ENCODE results near the gene BDNF. TPM values are rescaled to one million over a fixed set of nuclear protein-coding genes. Genes with fewer than 3 reads are reported as not detected.

Gene BDNF
- total RNA-seq, 1 experiment from 2014 or later: 6.3 TPM

DNA sequence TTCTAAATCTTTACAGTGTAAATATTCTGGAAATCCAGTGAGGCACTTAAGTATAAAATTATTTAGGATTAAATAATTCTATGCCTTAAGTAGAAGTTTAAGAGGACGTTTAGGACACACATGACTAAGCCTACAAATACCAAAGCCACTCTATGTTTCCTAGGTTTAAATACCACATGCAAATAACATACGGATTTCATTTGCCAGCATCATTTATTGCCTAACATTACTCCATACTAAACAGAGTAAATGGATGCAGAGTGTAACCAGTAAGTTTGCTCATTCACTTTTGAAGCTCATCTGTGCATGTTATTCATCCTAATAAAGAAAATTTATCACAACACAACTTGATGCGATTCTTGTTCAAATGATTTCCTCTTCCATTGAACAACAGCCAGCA, 4.1 kb downstream of the BDNF start:
- H3K27ac Mint-ChIP-seq (ENCODE audit: low read depth, unreplicated experiment): no peak overlapping the region
- no peaks in the 10 kb centered on the region for H3K9me3 Mint-ChIP-seq (ENCODE audit: unreplicated experiment)
- TF ChIP-seq, protein P1, sequence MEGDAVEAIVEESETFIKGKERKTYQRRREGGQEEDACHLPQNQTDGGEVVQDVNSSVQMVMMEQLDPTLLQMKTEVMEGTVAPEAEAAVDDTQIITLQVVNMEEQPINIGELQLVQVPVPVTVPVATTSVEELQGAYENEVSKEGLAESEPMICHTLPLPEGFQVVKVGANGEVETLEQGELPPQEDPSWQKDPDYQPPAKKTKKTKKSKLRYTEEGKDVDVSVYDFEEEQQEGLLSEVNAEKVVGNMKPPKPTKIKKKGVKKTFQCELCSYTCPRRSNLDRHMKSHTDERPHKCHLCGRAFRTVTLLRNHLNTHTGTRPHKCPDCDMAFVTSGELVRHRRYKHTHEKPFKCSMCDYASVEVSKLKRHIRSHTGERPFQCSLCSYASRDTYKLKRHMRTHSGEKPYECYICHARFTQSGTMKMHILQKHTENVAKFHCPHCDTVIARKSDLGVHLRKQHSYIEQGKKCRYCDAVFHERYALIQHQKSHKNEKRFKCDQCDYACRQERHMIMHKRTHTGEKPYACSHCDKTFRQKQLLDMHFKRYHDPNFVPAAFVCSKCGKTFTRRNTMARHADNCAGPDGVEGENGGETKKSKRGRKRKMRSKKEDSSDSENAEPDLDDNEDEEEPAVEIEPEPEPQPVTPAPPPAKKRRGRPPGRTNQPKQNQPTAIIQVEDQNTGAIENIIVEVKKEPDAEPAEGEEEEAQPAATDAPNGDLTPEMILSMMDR (IDR thresholded peaks at IDR 0.05; ENCODE audit: unreplicated experiment): no peak
- BruUV-seq (replicated peaks): no TSS peak
- DNase-seq (ENCODE audit: unreplicated experiment): no peak
- ChIA-PET POLR2A (interaction anchor here (1.4 to 1.7 kb wide), 3 partner anchors 189 to 1633 kb away, joined by 3 to 6 read pairs (median 3); no protein-coding TSS in a partner anchor), CTCF (interaction anchor here (0.6 to 4.2 kb wide), 26 partner anchors 9 to 1647 kb away, joined by 3 to 51 read pairs (median 4); partner anchors contain the start of genes KIF18A and METTL15)
- no peak overlapping the region for H3K4me3 Mint-ChIP-seq (ENCODE audit: unreplicated experiment)
- H3K36me3 Mint-ChIP-seq (ENCODE audit: insufficient read depth, unreplicated experiment): no peaks in the 10 kb centered on the region
- intact Hi-C loops (cut with micrococcal nuclease): loop anchor here (10.0 kb wide), 1 partner anchor 1739 kb away; no protein-coding TSS in a partner anchor
- peaks cover 5% of the 10 kb centered on the region for H3K4me1 Mint-ChIP-seq (ENCODE audit: insufficient read depth, unreplicated experiment)
- H3K27me3 Mint-ChIP-seq (ENCODE audit: insufficient read depth, unreplicated experiment): no peaks in the 10 kb centered on the region

DNA sequence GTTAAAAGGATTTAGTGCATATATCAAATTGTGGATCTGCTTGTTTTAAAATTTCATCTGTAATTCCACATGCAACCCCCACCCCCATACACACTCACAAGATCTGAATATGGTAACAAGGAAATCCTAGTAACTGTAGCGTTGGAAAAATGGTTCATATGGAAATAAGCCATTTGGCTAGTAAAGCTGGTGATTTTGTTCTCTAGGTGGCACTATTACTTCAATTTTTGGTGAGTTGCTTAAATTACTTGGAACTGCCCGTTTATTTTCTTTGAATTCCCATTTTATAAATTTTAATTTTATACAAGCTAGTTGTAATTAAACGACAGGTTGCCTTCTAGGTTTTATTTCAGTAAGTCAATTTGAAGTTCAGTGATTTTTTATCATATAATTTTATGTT, 5.3 kb downstream of the BDNF start:
- DNase-seq (ENCODE audit: unreplicated experiment): no peak
- TF ChIP-seq, protein P1 (IDR thresholded peaks at IDR 0.05; ENCODE audit: unreplicated experiment): peak; percentile 36
- intact Hi-C loops (cut with micrococcal nuclease): loop anchor here (10.0 kb wide), 1 partner anchor 1740 kb away; no protein-coding TSS in a partner anchor
- Mint-ChIP-seq H3K27ac (ENCODE audit: low read depth, unreplicated experiment) (no peak overlapping the region), H3K36me3 (ENCODE audit: insufficient read depth, unreplicated experiment) (no peaks in the 10 kb centered on the region), H3K4me3 (ENCODE audit: unreplicated experiment) (no peak overlapping the region), H3K27me3 (ENCODE audit: insufficient read depth, unreplicated experiment) (no peaks in the 10 kb centered on the region), H3K9me3 (ENCODE audit: unreplicated experiment) (no peaks in the 10 kb centered on the region), H3K4me1 (ENCODE audit: insufficient read depth, unreplicated experiment) (peaks cover 5% of the 10 kb centered on the region)
- BruUV-seq (replicated peaks): no TSS peak
- ChIA-PET CTCF (interaction anchor here (0.6 to 4.2 kb wide), 25 partner anchors 20 to 1642 kb away, joined by 3 to 51 read pairs (median 4); no protein-coding TSS in a partner anchor), POLR2A (interaction anchor here (0.6 to 1.7 kb wide), 6 partner anchors 58 to 1634 kb away, joined by 3 to 6 read pairs (median 3); no protein-coding TSS in a partner anchor)

DNA sequence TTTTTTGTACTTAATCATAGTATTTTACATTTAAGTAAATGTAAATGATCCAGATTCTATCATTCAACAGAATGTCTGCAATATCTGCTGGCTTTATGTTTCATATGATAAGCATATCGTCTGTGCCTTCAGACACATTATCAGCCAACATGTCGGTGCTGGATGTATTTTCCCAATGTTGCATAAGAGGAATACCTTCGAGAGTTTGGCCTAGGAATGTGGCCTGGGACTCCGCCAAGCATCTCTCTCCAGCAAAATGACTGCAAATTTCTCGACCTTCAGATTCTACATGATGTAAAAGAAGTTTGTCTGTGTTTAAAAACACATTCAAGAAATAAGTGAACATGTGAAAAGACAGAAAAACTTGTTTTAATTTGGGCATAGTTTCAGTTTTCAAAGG, 6.9 kb downstream of the BDNF start:
- ChIA-PET CTCF (interaction anchor here (1.0 to 1.2 kb wide), 2 partner anchors 19 to 1643 kb away, joined by 3 read pairs; no protein-coding TSS in a partner anchor), POLR2A (no interaction called here)
- BruUV-seq (replicated peaks): no TSS peak
- intact Hi-C loops (cut with micrococcal nuclease): loop anchor here (10.0 kb wide), 1 partner anchor 1741 kb away; no protein-coding TSS in a partner anchor
- Mint-ChIP-seq H3K36me3 (ENCODE audit: insufficient read depth, unreplicated experiment) (no peaks in the 10 kb centered on the region), H3K4me1 (ENCODE audit: insufficient read depth, unreplicated experiment) (peaks cover 2% of the 10 kb centered on the region), H3K9me3 (ENCODE audit: unreplicated experiment) (no peaks in the 10 kb centered on the region), H3K27me3 (ENCODE audit: insufficient read depth, unreplicated experiment) (no peaks in the 10 kb centered on the region), H3K27ac (ENCODE audit: low read depth, unreplicated experiment) (no peak overlapping the region), H3K4me3 (ENCODE audit: unreplicated experiment) (no peak overlapping the region)
- TF ChIP-seq, protein P1 (IDR thresholded peaks at IDR 0.05; ENCODE audit: unreplicated experiment): no peak
- DNase-seq (ENCODE audit: unreplicated experiment): no peak

DNA sequence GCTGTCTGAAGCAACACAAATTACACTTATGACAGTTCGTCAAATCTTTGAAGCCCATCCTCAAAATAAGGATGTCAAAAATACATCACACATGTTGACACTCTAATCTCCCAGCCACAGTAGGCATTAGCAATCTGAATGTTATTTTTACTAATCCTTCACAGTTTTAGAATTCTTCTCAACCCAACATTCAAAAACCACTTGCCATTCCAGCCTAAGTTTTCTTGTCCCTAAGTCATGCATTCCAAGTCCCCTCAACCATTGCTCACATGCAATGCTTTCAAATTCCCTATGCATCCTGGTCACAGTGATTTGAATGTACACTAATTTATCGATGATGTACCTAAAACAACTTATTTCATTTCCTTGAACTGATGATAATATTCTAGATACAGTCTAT, 7.5 kb downstream of the BDNF start:
- no peaks in the 10 kb centered on the region for H3K4me1 Mint-ChIP-seq (ENCODE audit: insufficient read depth, unreplicated experiment)
- no peaks in the 10 kb centered on the region for H3K27me3 Mint-ChIP-seq (ENCODE audit: insufficient read depth, unreplicated experiment)
- CTCF ChIA-PET: interaction anchor here (1.0 kb wide), 1 partner anchor 19 kb away, joined by 3 read pairs; no protein-coding TSS in a partner anchor
- TF ChIP-seq, protein P1 (IDR thresholded peaks at IDR 0.05; ENCODE audit: unreplicated experiment): no peak
- POLR2A ChIA-PET: no interaction called here
- H3K9me3 Mint-ChIP-seq (ENCODE audit: unreplicated experiment): no peaks in the 10 kb centered on the region
- no TSS peak for BruUV-seq (replicated peaks)
- H3K36me3 Mint-ChIP-seq (ENCODE audit: insufficient read depth, unreplicated experiment): no peaks in the 10 kb centered on the region
- intact Hi-C loops (cut with micrococcal nuclease): loop anchor here (10.0 kb wide), 1 partner anchor 1742 kb away; no protein-coding TSS in a partner anchor
- DNase-seq (ENCODE audit: unreplicated experiment): no peak
- no peak overlapping the region for H3K4me3 Mint-ChIP-seq (ENCODE audit: unreplicated experiment)
- H3K27ac Mint-ChIP-seq (ENCODE audit: low read depth, unreplicated experiment): no peak overlapping the region
